Fibroblast of the aortic adventitia (primary cell): ENCODE results near the gene BBS9. TPM values are rescaled to one million over a fixed set of nuclear protein-coding genes. Genes with fewer than 3 reads are reported as not detected.
A peak's percentile ranks its signal among the peaks of the same experiment; 100 is the strongest.

Experiments used
- DNase-seq: peaks from one replicate; pipeline ENCODE4 v3.0.0-alpha.2; 2010; ENCODE audit warnings: low read depth
- H3K4me3 ChIP-seq: 2 replicates; pipeline ENCODE4 v1.5.1; 2011; ENCODE audit warnings: low read depth, mild to moderate bottlenecking, control low read depth, low read length, moderate library complexity
- CTCF ChIP-seq: IDR thresholded peaks from 2 replicates; pipeline ENCODE4 v1.5.1; 2011; ENCODE audit warnings: mild to moderate bottlenecking, low read length, control low read depth, inconsistent platforms; ENCODE audit not compliant: insufficient read depth
- total RNA-seq: library from RNA; depleted of rRNA; stranded (reverse); fragments of >200 nt; gene quantifications from 2 replicates; pipeline ENCODE4 v1.2.3, GENCODE V29; 2012; ENCODE audit warnings: low replicate concordance

BBS9 gene
- total RNA-seq, 1 donor, result 26.8 TPM

GRCh38 chr7:33232632-33233145 lies 103.3 kb downstream of the BBS9 start:
- no peak for DNase-seq
- TF ChIP-seq CTCF, result no peak
- H3K4me3 ChIP-seq, result no peak overlapping the region

- no peak for DNase-seq
- H3K4me3 ChIP-seq, result no peak overlapping the region
- TF ChIP-seq CTCF, result no peak
Observed at GRCh38 chr7:33233659-33234058, 104.3 kb downstream of the BBS9 start.

- no peak for DNase-seq
Observed at GRCh38 chr7:33237036-33237435, 107.7 kb downstream of the BBS9 start.

DNA sequence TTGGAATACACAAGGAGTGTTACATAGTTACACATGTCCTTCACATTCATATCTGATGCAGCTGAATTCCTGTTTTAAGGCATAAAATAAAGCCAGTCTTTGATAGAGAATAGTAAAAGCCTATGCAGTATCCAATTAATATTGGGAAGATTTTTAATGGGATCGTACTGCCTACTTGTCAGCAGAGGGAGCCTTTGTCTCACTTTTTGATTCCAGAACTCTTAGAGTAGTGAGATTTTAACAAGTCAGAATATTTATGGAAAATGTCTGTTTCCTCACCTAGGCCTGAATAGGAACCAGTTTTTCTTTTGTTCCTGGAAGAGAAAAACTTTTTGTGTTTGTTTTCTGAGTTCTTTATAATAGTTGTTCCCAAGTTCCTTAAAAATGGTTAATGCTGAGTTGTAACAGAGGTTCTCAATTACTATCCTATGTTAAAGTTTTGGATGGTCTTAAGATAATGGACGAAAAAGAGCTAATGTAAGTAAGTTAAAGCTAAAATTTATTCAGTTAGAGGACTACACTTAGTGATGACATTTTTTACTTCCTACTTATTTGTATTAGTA lies 114.0 kb downstream of the BBS9 start:
- no peak overlapping the region for H3K4me3 ChIP-seq
- peak; percentile 83 for DNase-seq
- TF ChIP-seq CTCF, result peak; percentile 64

More at GRCh38 chr7:33237036-33237435, 107.7 kb downstream of the BBS9 start:
- no peak overlapping the region for H3K4me3 ChIP-seq
- TF ChIP-seq CTCF, result no peak

- no peak overlapping the region for H3K4me3 ChIP-seq
- DNase-seq, result no peak
- no peak for TF ChIP-seq CTCF
Observed at GRCh38 chr7:33248671-33249070, 119.3 kb downstream of the BBS9 start.

- DNase-seq, result peak; percentile 96
- no peak for TF ChIP-seq CTCF
- no peak overlapping the region for H3K4me3 ChIP-seq
Observed at GRCh38 chr7:33250421-33250871, 121.1 kb downstream of the BBS9 start.

GRCh38 chr7:33251301-33251700 lies 121.9 kb downstream of the BBS9 start:
- no peak for TF ChIP-seq CTCF
- H3K4me3 ChIP-seq, result no peak overlapping the region
- DNase-seq, result no peak
